GM18861 (cell line): Measurements from ENCODE around the gene ANGPTL2.
"Not testable (repeated sequence)": the region's sequence is repeated elsewhere in the genome, so short reads cannot be mapped to it uniquely, and the experiment has no call there.

Source experiments
- ATAC-seq: cut with Tn5 transposase; IDR thresholded peaks from one replicate; pipeline ENCODE4 v1.9.1; 2021; ENCODE audit not compliant: unreplicated experiment

Gene ANGPTL2, protein sequence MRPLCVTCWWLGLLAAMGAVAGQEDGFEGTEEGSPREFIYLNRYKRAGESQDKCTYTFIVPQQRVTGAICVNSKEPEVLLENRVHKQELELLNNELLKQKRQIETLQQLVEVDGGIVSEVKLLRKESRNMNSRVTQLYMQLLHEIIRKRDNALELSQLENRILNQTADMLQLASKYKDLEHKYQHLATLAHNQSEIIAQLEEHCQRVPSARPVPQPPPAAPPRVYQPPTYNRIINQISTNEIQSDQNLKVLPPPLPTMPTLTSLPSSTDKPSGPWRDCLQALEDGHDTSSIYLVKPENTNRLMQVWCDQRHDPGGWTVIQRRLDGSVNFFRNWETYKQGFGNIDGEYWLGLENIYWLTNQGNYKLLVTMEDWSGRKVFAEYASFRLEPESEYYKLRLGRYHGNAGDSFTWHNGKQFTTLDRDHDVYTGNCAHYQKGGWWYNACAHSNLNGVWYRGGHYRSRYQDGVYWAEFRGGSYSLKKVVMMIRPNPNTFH

GRCh38 chr9:127122176-127123063 lies at the start of gene ANGPTL2:
ANGPTL2 (minus strand) TSS chr9:127122635; CDS start chr9:127108731, 13,904 bp downstream.
- ATAC-seq, result no peak

DNA sequence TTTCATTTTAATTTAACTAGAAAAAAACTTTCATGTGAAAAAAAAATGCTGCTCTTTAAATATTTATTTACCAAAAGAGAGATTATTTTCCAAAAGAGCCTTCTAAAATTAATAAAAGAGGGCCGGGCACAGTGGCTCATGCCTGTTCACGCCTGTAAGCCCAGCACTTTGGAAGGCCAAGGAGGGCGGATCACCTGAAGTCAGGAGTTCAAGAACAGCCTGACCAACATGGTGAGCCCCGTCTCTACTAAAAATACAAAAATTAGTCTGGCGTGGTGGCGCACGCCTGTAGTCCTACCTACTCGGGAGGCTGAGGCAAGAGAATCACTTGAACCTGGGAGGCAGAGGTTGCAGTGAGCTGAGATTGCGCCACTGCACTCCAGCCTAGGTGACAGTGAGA lies 48.9 kb upstream of the ANGPTL2 start:
- ATAC-seq, result not testable (repeated sequence)

DNA sequence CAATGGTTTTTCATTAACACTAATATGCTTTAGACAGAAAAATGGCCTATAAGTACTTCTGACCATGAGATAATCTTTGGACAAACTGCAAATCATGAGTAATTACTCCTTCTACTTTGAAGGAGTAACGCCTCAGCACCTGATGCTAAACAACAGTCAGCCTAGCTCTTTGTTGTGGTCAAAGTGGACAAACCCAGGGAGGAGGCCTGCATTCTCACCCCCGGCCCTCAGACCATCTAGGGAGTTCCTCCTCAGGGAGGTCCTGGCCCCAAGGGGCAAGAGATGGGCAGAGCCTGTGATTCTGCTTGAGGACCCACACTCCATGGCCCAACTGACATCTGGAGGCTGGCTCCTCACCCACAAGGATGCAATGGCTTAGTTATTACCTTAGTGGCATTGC lies 48.2 kb upstream of the ANGPTL2 start:
- ATAC-seq, result no peak

DNA sequence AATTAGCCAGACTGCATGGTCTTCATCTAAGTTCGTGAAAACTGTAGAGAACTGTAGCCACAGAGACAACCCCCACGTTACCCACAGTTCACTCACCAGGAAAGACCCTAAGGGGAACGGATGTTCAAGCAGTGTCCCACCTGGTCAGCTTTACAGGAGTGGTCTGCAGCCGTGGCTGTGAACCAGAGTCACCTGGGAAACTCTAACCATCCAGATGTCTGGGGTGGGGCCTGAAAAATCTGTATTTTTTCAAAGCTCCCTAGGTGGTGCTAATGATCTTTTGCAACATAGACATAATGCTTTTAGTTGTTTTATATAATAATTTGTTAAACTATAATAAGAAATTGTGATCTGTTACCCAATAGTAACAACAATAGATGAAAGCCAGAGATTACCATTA lies 47.7 kb upstream of the ANGPTL2 start:
- ATAC-seq, result no peak

DNA sequence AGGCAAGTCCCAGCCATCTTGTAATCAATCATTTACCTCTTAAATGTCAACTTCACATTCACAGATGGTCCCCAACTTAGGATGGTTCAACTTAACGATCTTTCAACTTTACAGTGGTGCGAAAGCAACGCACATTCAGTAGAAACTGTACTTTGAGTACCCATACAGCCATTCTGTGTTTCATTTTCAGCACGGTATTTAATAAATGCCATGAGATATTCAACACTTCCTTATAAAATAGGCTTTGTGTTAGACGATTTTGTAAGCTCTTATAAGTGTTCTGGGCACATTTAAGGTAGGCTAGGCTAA lies 47.1 kb upstream of the ANGPTL2 start:
- no peak for ATAC-seq

DNA sequence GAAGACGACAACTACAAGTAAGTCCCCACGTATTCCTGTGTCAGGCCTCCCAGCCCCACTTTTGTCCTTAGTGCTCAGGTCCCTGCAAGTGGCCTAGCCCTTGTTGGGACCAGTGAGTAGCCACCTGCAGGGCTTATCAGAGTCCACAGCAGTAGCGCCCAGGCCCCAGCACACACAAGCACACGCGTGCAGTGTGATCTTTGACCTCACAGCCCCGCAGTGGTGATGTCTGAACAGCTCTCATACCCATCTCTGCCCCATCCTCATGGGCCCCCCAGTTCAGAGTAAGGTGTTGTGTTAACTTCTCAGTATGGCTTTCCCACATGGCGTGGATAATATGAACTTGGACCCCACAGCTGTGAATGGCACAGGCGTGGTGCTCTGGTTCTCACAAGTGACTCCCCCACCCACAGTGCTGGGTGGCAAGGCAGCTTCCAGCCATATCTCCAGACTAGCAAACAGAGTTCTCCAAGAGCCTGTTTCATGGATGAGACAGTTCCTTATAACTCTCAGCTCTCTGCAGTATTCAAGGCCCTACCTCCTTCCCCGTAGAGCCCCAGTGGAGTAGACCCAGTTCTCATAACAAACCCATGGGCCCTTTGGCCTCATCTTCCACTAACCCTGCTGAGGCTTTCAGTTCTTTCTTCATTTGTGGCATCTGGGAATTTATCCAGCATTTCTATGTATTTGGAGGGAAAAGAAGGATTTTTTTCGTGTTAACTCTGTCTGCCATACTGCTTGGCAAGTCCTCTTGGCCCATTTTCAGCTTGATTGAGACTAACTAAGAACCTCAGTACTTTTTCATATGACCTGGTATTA lies 46.5 kb upstream of the ANGPTL2 start:
- no peak for ATAC-seq

GRCh38 chr9:127167560-127168326 lies 45.3 kb upstream of the ANGPTL2 start:
- ATAC-seq, result no peak

DNA sequence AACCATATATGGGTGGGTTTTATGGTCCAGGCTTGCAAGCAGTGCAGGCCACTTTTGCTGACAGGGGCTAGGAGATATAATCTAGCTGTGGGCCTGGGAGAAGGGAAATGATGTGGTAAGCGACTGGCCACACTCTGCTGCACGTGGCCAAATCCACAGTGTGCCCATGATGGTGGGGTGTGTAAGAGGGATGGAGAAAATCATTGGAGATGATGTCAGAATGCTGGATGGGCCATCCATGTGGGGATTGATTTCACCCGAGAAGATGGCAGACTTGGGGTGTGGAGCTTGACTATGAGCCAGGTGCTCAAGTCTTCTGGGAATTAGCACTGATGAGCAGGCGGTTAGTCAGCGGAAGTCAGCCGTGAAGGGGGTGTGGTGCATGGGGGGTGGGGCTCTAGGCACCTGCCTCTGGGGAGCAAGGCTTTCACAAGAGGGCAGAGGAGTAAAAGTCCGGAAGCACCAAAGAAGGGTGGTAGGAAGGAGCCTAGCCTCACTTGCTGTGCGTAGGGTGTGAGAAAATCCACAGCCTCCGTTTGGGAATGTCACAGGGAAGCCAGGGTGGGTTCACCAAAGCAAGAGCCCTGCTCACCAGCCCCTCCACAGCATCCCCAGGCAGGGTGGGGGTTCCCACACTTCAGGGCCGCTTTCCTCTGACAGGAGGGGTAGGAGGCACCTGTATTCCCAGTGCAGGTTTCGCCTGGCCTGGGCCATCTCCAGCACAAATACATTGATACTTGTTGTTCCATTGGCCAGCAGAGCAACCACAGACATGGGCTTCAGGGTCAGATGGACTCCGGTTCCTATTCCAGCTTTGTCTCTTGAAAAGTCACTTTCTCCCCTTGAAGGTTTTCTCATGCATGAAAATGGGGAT lies 44.5 kb upstream of the ANGPTL2 start:
- peak; percentile 69 for ATAC-seq

DNA sequence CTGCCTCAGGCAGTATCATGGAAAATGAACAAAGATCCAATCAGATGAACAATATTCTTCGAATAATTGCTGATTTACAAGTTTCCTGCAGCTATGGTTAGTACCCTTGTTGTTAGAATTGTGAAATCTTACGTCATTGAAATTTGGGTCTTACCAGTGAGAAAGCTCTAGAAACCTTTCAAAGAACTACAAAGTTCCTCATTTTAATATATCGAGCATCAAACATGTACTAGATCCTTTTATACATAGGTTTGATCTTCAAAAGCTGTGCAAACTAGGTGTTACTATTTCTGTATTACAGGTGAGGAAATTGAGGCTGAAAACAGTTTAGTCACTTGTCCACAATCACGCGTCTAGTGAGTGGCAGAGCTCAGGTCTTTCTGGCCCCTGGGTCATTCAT lies 43.7 kb upstream of the ANGPTL2 start:
- no peak for ATAC-seq

- no peak for ATAC-seq
These were observed 42.7 kb upstream of the ANGPTL2 start for GRCh38 chr9:127165116-127165515.

DNA sequence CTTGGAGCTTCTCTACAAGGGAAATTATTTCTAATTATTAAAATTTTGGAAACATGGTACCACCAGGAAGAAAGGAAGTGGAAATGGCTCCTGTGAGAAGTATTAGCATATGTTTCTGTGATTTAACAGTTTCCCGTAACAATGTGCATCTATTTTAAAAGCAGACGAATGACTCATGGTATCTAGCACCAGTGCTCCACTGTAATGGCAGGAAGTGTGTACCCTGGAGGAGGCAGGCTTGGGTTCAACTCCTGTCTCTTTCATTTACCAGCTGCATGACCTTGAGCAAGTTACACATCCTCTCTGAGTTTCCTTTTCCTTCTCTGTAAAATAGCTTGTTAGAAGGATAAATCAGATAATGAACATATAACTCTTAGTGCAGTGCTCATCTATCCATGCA lies 41.0 kb upstream of the ANGPTL2 start:
- ATAC-seq, result no peak

DNA sequence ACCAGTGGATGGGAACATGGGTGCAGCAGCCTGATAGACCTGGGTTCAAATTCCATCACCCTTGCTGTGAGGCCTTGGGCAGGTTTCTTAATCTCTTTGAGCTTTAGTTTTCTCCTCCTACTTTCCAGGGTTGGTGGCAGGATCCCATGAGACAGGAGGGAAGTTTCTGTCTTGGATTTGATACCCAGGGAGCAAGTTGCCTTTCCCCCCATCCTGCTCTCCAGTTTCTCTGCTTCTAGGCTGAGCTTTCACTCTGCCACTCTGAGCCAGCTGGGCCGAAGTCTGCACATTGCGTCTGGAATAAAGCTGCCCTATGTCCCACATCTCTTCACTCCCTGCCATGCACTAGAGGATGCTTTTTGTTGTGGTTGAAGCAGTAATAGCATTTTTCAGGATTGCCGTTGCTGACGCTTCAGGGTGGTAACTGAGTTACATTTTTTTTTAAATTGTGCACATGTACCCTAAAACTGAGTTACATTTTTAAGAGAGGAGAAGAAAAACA lies 40.5 kb upstream of the ANGPTL2 start:
- no peak for ATAC-seq

DNA sequence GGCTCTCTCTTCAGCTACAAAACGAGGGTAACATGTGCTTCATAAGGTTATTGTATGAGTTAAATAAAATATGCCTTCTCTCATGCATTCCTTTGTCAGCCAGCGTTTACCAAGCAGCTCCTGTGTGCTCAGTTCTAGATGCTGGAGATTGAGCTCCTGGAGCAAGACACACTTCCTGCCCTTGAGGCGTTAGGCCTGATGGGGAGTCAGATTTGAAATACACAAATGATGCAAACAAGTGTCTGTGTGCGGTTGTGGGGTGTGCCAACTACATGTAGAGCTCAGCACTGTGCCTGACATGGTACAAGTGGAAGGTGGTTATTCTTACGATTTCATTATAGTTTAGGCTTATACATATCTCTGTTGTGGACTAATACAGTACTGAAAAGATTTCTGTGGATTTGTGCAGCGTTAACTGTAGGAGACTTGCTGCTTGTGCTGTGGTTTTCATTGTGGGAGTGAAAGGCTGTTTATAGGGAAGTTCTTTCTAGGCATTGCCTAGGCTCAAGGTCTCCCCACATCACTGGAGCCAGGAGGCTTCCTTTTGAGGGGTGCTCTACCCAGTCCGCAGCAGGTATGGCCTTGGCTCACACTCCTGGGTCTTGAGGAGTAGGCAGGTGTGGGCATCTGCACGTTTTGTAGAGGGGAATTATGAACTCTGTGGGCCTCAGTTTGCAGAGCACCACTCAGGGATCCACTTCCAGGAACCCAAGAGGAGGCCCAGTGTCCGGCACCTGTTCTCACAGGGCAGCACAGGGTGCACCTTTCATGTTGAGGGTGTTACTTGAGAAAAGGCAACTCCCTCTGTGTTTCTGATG lies 39.8 kb upstream of the ANGPTL2 start:
- ATAC-seq, result no peak

GRCh38 chr9:127161081-127161624 lies 38.7 kb upstream of the ANGPTL2 start:
- ATAC-seq, result no peak

- ATAC-seq, result no peak
These were observed 37.6 kb upstream of the ANGPTL2 start for GRCh38 chr9:127159949-127160610.

DNA sequence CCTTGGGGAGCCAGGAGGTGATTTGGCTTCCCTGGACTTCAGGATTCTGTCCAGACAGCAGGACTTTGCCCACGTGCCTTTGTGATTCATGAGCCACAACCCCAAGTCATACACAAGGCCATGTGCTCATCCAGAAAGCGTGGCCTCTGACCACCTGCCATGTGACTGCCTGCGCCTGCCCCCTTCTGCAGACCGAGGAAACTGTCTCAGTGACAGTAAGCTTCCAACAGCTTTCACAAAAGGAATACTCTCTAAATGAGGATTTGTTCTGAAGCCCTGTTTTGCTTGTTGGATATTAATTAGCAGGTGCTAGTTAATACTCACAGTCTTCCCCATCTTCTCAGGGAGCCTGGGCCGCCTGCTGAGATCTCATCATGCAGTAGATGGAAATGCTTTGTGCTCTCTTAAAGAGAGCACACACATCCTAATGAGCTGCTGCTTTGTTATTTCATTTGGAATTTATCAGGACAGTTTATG lies 36.9 kb upstream of the ANGPTL2 start:
- no peak for ATAC-seq

GRCh38 chr9:127158786-127159324 lies 36.4 kb upstream of the ANGPTL2 start:
- ATAC-seq, result no peak
